ENCODE data around the gene C1QTNF5.

The C1QTNF5 gene

DNA sequence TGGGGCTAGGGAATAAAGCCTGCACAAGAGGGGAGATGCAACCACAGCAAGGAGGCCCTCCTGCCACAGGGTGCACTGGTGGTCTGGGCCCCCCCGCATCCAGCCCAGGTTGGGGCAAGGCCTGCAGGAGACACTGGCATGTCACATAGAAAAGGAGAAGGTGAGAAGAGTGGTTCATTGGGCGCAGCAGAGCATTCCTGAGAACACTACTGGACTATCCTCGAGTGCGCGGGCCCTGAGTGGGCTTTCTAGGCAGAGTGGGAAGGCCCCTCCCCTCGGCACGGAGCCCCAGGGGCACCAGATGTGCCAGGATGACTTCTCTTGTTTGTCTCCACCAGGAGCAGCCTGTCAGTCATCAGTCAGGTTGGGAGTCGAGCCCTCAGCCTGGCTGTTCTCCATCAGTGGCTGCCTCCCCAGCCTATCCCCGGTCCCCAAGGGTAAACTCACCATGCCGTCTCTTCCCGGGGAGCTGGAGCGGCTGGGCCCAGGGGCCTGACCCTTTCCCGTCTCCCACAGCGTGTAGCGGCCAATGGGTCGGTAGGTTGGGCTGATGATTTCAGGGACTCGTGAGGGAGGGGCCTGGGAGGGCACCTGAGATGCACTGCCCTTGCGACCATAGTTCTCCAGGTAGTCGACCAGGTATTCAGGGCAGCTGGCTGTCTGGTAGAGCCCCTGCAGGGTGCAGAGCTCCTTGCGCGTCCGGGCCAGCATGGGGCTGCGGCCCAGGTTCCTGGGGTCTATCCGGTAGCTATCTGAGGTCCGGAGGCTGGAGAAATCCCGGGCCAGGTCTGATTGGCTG, 31.8 kb upstream of the C1QTNF5 start:
- no peak for DNase-seq

DNA sequence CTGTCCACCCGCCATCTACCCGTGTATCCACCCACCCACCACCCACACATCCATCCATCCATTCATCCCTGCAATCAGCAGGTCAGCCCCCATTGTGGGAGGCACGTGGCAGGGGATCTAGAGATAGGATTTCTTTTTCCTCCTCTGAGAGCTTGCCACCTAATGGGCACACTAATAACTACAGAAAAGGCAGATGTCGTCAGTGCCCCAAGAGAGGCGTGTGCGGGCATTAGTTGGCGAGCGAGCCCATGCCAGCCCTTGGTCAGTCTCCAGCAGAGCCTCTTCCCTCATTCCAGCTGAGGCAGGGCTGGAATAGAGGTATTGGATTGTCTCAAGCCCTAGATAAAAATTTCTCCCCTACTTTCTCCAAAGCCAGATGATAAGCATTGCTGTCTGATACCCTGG, 31.1 kb upstream of the C1QTNF5 start:
- DNase-seq, result no peak

DNA sequence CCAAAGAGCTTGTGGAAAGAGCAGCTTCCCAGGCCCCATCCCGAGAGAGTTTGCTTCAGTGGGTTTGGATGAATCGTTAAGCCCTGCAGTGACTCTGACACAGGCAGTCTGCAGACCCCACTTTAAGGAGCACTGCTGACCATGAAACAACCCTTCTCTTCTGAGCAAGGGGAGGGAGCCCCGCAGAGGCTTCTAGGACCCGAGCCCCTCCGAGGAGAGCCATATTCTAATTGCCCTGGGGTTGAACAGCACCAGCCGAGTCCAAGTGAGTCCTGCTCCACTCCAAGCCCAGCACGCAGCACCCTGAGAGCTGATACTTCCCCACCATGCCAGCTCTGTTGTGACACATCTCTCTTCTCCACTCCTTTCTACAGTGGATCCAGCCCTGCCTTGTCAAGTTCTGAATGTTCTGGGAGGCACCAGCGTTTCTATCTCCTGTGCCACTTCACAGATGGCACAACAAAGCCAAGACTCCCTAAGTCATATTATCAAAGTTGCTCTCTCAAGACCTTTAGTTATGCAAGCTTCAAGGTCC, 30.5 kb upstream of the C1QTNF5 start:
- no peak for DNase-seq

DNA sequence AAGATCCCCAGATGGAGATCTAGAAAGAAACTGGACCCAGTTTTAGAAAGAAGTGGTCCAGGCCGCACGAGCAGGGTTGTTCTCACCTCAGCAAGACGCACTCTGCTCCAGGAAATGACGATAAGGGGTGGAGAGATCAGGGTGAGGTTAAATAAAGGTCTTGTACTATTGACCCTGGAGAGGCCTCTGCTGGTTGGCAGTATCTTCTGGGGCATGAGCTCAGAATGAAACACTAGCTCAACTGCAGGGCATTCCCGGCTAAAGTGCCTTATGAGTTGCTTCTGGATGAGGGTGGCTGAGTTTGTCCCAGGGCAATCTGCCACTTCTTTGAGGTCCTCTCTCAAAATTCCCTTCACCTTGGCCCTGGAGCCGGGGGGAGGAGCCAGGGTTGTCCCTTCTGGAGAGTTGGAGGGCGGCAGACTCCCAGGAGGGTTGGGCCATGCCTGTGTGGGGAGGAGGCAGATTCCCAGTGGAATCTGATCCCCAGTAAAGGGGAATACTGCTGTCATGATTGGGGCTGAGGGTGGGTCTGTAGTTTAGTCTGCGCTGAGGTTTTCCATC, 29.9 kb upstream of the C1QTNF5 start:
- no peak for DNase-seq

DNA sequence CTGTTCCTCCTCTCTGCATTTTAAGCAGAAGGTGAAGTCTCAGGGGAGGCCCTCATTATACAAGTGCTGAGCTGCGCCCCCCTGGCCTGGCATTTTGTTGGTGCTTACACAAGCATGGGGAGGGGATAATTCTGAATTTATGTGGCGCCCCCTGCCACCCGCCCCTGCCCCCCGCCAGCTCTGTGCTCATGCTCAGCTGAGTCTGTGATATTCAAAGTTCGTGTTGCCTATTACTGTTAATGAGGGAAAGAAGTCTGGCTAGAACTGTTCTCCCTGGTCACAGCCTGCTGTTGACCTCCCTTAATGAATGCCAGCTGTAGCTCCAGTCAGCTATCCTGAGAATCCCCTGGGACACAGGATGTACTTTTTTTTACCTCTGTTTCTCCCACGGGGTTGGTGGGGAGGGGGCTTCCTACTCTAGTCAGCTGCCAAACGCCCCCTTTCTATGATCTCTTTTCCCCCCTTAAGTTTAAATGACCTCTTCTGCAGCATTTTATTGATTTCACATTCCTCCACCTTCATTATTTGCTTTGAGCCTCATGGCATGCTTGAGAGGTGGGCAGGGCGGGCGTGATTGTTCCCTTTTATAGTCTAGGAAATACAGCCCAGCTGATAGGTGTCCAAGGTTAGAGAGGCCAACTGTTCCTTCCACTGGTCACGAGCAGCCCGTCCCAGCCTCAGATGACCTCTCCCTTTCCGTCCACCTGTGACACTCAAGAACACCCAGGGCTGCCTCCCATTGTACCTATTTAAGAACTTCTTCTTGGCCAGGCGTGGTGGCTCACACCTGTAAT, 28.6 kb upstream of the C1QTNF5 start:
- DNase-seq, result no peak

DNA sequence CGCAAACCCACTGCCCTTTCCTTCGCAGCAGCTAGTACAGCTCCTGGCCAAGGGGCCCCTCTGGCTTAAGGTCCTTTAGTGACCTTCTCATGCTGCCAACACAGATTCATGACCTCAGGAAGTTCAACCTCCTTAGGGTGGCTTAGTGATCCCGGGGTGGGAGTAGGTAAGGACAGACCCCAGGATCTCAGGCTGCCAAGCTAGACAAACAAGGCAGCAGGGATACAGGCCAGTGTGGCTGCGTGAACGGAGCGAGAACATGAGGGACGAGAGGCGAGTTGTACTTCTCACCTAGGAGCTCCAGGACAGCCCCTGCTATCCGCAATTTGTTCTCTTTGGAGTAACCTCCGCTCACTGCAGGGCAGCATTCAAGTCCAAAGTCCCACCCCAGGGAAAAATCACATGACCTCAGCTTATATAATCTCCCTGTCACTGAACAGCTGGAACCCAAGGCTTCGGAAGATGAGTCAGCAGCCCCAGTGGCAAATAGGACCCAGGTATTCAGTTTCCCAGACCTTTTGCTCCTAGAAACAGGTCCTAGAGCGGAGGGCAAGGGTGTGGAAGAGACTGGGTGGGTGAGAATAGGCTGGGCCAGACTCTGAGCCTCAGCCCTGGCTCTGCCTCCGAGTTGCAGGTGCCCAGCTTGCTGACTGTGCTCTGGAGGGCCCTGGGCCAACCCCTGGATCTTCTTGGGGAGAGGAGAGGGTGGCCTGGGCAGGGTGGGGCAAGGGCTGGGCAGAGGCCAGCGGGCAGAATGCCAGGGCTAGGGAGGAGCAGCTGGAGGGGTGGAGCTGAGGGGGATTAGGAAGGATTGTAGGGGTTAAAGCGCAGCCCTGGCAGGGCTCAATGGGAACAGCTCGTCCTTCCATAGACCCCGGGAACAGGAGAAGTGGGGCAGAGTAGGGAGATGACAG, 27.7 kb upstream of the C1QTNF5 start:
- no peak for DNase-seq

DNA sequence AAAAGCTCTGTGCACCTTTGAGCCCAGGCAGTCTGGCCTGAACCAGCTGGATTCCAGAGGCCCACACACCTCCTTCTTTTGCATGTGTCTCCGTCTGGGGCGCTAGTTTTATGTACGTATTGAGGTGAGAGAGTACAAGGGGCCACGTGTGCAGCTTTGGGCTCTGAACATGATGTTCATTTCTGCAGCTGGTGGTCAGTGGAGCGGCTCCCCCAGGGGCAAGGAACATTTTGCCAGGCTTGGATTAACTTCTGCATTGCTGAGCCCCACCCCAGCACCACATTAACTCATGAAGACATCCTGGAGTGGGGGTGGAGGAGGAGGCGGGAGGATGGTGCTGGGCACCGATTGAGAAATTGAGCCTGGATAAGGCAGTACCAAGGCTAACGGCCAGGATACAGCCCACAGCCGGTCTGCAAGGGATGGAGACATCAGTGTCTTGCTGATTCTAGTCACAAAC, 27.0 kb upstream of the C1QTNF5 start:
- DNase-seq, result no peak

DNA sequence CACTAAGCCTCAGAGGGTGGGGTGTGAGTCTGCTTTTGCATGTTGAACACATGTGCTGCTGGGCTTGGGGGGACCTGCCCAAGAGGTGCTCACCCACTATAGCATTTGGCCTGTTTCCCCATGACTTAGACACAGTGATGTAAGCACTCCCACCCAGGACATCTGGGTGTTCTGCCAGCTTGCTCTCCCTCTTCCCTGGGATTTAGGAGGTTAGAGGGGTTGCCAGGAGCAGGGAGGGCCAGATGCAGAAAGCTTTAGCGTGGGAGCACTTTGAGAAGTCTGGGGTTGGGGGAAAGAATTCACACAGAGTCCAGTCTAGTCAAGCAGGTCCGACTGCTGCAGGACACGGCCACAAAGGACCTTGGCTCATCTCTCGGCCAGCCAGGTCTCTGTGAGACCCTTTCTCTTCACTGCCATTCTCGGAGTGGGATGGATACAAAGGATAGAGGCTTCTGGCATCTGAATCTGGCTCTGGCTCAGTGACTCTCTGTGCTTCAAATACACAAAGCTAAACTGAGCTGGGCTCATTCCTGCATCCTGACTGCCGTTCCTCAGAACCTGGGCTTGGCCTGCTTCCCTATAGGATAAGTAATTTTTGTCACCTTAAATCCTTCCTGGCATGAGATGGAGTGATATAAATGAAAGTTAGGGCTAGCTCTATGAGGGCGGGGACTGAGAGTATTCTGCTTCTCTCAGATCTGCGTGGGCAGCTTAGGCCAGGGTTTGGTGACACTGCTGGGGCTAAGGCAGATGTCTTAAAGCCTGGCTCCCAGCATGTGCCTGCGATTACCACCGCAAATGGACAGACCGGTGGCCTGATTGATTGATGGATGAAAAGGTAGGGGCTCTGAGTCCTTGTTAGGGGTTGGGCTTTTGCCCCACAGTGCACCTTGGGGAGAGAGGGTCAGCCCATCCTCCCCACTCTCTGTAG, 26.3 kb upstream of the C1QTNF5 start:
- DNase-seq, result no peak

DNA sequence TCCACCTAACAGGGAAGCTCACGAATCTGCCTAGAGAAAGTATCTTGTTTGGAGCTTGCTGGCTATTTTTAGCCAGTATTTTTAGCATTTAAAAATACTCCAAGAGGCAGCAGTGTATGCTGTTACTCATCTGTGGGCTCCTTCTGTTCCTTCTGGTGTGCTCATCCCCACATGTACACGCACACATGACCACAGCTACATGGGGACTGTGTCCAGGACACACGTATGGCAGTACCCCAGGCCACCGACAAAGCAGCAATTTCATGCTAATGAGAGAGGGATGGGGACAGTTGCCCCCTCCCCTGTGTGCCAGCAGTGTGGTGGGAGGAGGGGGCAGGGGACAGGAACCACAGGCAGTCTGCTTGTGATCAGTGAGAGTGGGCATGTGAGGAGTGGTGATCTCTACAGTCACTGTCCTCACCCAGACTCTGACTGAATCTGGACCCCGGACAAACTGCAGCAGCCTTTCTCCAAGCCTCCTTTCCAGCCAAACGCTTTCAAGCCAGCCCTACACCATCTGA, 24.4 kb upstream of the C1QTNF5 start:
- DNase-seq, result no peak

DNA sequence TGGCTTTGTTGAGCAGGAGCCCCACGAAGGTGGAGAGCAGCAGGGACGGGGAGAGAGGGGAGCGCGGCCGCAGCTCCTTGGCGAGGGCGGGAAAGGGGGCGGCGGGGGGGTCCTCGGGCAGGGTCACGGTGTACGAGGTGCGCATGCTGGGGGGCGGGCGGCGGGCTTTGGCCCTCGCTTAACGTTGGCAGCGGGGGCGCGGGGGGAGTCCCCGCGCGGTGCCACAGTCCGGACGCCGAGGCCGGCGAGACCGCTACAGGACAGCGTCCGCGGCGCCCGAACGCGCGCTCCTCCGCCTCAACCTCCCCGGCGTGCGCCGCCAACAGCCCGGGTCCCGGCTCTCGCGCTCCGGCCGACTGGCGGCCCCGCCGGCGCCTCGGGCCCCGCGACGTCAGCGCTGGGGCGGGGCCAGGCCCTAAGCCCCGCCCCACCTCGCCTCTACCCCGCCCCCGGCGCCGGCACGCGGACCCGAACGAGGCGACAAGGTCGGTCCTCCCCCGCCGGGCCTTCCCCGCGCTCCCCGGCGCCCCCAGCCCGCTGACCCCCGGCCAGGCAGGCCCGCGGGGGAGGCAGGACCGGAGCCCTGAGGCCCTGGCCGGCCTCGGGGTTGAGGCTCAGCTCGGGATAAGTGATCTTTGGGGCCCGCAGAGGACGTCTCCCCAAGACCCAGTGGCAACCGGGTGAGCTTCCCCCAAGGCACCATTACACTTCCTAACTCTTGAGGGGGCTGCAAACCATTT, 23.3 kb upstream of the C1QTNF5 start:
- no peak for DNase-seq

DNA sequence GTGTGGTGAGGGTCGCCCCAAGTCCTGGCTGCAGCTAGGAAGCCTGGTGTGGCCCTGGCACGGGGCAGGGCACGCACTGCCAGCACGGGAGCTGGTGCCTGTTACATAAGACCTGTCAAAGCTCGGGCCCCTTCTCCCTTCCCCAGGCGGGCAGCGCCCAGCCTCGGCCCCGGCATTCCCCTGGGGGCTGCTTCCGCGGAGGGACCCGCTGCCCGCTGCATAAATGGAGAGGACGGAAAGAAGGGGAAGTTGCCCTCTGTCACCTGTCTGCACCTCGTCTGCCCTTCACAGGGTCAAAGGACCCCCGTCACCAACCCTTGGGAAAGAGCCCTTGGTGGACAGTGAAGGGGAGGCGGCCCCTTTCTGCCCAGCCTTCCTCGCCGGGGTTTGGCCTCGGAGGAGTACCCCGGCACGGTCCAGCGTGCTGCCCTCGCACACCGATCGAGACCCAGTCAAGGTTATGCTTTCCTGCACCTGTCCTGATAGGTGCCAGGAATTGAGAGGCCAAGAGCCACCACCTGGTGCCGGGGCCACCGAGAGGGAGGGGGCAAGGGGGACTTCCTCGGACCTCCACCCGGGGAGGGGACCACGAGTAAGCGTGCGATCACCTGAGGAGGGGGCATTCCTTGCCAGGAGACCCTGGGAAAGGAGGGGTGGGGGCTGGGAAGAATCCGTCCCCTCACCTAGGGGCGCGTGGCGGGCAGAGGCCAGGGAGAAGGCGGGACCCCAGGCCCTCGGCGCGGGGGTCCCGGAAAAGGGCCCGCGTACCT, 22.6 kb upstream of the C1QTNF5 start:
- DNase-seq, result no peak

DNA sequence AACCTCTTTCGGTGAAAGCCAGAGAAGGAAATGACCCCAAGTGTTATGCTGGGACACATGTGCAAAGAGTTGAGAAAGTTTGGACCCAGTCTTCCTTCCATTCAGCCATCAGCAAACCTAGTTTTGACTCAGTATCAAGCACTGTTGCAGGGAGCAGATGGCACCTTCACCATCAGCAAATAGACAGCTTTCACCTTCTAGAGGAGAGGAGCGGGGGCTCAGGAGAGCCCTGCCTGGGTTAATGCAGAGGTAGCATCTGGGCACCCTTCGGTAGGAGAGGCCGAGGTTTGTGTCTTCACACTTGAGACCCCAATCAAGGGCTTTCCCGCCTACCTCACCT, 22.0 kb upstream of the C1QTNF5 start:
- DNase-seq, result no peak

DNA sequence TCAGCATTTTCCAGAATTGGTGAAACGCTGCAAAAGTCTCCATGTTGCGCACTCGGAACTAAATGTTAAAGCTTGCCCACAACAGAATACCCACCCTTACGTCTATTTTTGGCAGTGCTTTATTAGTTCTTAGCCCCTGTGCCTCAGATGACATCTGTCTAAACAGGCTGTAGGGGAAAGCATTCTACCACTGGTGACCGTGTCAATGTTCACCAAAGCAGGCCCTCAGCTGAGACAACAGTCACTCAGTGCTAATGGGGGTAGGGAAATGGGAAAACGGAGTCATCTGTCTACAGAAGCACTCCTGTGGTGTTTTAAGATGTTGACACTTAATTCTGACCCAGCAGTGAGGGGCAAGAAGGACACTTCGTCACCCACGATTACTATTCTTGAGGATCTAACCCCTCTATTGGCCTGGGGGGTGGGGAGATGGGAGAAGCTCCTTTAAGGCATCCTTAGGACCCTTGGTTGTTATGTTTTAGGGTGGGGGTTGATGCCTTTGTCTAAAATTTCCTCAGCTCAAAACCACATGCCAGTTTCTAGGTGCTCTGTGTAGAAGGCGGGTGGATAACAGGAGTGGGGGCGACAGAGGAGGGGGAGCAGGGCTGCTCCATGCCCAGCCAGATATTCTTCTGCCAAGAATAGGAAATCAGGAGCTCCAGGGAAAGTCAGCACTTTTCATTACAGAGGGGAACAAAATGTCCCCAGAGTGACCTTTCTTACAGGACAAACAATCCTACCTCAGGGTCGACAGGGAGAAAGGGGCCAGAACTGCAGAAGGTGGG, 21.4 kb upstream of the C1QTNF5 start:
- DNase-seq, result no peak

DNA sequence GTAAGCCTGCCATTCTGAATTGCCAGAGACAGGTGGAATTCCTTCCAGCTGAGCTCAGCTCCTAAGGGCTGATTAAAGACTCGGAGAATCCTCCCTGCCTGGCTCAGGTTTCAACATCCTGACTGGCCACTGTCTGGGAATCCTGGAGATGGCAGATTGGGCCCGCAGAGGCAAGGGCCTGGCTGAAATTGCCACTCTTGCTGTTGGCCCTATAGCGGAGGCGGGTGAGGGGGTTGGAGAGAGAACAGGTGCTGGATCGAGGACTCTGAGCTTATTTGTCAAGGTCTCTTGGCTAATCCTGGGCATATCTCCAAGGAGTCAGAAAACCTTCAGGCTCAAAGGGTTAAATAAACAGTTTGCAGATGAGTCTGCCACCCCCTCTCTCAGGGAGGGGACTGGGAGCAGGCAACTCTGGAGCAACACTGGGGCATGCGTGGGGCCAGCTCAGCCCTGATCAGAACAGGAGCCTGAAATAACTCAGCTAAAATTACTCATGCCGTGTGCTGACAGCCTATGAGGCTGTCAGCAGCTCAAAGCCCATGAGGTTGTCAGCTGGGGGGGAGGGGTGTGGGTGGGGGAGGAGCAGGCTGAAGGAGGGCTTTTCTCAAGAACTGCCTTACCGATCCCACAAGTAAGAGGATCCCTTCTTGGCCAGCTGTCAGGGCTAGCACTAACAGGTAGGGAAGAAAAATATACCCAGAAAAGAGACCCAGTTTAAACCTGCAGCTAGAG, 20.5 kb upstream of the C1QTNF5 start:
- DNase-seq, result no peak

DNA sequence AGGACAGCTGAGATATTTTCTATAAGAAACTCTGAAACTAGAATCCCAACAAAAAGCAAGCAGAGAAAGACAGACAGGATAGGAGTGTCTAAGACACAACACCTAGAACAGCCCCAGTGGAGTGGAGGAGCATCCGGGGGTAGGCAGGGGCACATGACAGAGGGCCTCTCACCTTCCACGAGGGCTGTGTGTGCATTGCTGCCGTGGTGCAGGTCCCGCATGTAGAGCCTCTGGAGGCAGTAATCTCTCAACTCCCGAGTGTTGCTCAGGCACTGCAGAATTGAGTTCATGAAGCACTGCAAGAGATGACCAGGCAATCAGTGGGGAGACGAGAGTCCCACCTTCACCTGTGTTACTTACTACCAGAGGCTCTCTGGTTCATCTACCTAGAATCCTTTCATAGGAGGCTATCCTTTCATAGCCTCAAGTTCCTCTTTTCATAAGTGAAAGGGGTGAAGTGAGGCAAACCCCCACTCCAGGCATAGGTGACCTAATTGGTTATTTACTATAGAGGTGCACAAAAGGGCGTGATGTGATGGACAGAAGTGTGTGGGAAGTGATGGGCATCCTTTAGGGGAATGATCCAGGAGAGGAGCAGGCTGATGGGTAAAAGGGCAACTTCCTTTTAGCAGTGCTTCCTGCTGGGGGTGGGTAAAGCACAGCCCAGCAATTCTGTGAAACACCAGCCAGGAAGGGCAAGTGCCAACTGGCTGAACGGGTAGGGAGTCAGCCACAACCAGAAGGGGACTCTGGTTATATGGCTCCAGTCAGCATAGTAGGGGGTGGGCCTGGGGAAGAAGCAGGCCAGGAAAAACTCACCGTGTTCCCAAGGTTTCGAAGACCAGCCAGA, 18.9 kb upstream of the C1QTNF5 start:
- DNase-seq, result no peak

DNA sequence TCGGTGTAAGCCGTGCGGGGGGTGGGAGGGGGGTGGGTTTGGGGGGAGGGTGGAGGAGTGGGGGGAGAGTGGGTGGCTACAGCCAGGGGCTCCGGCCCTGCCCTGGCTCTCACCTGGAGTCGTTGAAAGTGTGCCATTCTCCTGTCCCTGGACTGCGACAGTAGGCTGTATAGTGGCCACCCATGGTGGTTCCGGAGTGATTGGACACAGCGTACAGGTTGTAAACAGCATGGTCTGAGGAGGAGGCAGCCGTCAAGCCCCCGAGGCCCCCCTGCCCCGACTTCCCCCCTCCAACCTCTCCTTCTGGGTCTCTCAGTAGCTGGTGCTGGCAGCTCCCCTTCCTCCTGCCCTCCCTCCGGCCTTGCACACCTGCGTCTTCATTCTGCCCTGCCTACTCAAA, 16.4 kb upstream of the C1QTNF5 start:
- DNase-seq, result no peak

DNA sequence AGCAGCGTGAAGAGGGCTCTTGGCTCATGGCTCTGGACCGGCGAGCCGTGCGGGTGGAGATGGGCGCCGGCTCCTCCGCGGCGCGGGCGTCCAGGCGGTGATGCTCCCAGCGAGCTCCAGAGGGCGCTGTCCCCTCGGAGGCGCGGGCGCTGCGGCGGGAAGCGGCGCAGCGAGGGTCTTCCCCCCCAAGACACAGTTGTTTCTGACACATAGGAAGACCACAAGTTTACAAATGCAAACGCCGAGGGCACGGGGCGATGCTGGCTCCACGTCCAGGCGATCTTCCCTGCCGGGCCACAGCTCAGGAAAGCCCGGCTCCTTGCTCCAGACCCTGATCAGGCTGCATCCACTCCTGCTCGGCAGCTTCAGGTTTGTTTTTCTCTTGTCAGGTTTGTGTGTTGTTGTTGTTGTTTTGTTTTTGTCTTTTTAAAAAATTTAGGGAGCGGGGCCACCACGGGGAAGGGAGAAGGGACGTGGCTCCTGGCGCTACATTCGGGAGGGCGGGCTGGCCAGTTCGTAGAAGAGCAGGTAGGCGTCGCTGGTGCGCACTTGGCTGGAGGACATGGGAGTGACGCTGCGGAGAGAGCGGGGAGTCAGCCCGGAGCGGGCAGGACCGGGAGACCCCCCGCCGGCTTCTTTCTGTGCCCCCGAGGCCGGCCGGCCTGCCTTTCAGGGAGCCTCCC, 15.8 kb upstream of the C1QTNF5 start:
- DNase-seq, result no peak
